OCI-LY3 (cell line): Measurements from ENCODE around the gene GPR176.

ENCODE experiments used
- H2AFZ ChIP-seq: fragments of 200-600, 300-600 bp; shearing (Covaris generic); 2 replicates; pipeline ENCODE4 v1.6.0; 2014; ENCODE audit warnings: antibody characterized with exemption, low read depth, low read length
- H3K27ac ChIP-seq: fragments of 200-600, 300-600 bp; sonication (generic); 2 replicates; pipeline ENCODE4 v1.5.1; 2014; ENCODE audit warnings: mild to moderate bottlenecking, low read length, moderate library complexity, mixed read lengths
- H3K27me3 ChIP-seq: fragments of 200-600, 300-600 bp; sonication (generic); 2 replicates; pipeline ENCODE4 v1.6.1; 2014; ENCODE audit warnings: low read depth, low read length, mixed read lengths
- H3K36me3 ChIP-seq: fragments of 200-600, 300-600 bp; sonication (generic); replicated peaks from 2 replicates; pipeline ENCODE3; 2014; ENCODE audit warnings: low read depth, low read length, mixed read lengths
- H3K4me1 ChIP-seq: fragments of 300-600, 200-600 bp; sonication (generic); 2 replicates; pipeline ENCODE4 v1.6.1; 2014; ENCODE audit warnings: low read length, mixed read lengths
- H3K4me2 ChIP-seq: fragments of 200-600, 300-600 bp; sonication (generic); 2 replicates; pipeline ENCODE4 v1.6.1; 2014; ENCODE audit warnings: low read length, mixed read lengths
- H3K4me3 ChIP-seq: fragments of 300-600, 200-600 bp; sonication (generic); 2 replicates; pipeline ENCODE4 v1.5.1; 2014; ENCODE audit warnings: antibody characterized with exemption, mild to moderate bottlenecking, low read length, moderate library complexity
- H3K79me2 ChIP-seq: fragments of 300-600, 200-600 bp; shearing (Covaris generic); 2 replicates; pipeline ENCODE4 v1.6.1; 2014; ENCODE audit warnings: mild to moderate bottlenecking, low read length, mixed read lengths
- H3K9ac ChIP-seq: fragments of 300-600, 200-600 bp; shearing (Covaris generic); 2 replicates; pipeline ENCODE4 v1.6.0; 2014; ENCODE audit warnings: mild to moderate bottlenecking, low read length, moderate library complexity
- H3K9me3 ChIP-seq: fragments of 200-600, 300-600 bp; shearing (Covaris generic); 2 replicates; pipeline ENCODE4 v1.6.1; 2014; ENCODE audit warnings: low read length, mixed read lengths; ENCODE audit not compliant: insufficient read depth
- H4K20me1 ChIP-seq: fragments of 200-600, 300-600 bp; sonication (generic); 2 replicates; pipeline ENCODE4 v1.6.1; 2016; ENCODE audit warnings: low read length, mixed read lengths; ENCODE audit not compliant: insufficient read depth
- EZH2phosphoT487 ChIP-seq: fragments of 200-600 bp; shearing (Covaris generic); IDR thresholded peaks from 2 replicates; pipeline ENCODE4 v1.6.1; 2018; ENCODE audit warnings: antibody characterized with exemption, mixed run types, low read depth
- TF ChIP-seq, protein P1 (sequence below): fragments of 200-600, 300-600 bp; sonication (generic); IDR thresholded peaks from 2 replicates; pipeline ENCODE4 v1.5.1; 2014; ENCODE audit warnings: antibody characterized with exemption, low read length, low read depth

The GPR176 gene

DNA sequence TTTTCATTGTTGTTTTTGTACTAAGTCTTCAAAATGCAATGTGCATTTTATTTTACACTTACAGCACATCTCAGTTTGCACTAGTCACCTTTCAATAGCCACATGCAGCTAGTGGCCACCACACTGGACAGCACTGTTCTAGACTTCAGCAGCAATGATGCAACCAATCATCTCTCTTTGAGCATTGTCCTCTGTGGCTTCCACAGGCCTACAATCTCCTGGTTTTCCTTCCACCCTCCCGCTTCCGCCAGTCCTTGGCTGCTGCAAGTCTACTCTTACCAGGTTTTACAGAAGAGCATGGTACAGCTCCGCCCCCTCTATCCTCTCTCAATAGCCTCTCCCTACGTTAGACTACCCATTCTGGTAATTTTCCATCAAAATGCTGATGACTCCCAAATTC, 112.3 kb downstream of the GPR176 start:
- Histone ChIP-seq H3K27ac (no peak overlapping the region), H4K20me1 (no peaks in the 10 kb centered on the region), H3K4me1 (peaks cover 19% of the 10 kb centered on the region), H3K27me3 (no peaks in the 10 kb centered on the region), H3K9me3 (no peaks in the 10 kb centered on the region), H3K79me2 (no peaks in the 10 kb centered on the region), H3K36me3 (no peaks in the 10 kb centered on the region), H3K4me2 (no peak overlapping the region), H3K9ac (no peak overlapping the region), H2AFZ (no peak overlapping the region), H3K4me3 (no peak overlapping the region)
- TF ChIP-seq, protein P1, sequence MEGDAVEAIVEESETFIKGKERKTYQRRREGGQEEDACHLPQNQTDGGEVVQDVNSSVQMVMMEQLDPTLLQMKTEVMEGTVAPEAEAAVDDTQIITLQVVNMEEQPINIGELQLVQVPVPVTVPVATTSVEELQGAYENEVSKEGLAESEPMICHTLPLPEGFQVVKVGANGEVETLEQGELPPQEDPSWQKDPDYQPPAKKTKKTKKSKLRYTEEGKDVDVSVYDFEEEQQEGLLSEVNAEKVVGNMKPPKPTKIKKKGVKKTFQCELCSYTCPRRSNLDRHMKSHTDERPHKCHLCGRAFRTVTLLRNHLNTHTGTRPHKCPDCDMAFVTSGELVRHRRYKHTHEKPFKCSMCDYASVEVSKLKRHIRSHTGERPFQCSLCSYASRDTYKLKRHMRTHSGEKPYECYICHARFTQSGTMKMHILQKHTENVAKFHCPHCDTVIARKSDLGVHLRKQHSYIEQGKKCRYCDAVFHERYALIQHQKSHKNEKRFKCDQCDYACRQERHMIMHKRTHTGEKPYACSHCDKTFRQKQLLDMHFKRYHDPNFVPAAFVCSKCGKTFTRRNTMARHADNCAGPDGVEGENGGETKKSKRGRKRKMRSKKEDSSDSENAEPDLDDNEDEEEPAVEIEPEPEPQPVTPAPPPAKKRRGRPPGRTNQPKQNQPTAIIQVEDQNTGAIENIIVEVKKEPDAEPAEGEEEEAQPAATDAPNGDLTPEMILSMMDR: no peak
- no peak for TF ChIP-seq EZH2phosphoT487

DNA sequence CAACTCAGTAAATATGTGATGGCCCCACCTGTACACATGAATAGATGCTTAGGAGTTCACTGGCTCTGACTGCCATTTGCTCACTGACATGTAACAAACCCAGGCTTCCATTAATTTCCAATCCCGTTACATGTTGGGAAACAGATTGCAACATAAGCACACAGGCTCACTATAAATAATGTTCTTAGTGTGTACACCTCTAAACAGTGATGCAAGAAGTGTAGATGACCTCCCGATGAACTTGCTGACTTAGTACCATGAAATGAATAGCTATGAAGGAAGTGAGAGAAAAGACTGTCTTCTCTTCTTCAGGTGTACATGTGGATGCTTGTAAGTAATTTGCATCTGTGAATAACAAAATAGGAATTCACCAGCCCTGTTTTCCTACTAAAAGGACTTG, 116.0 kb downstream of the GPR176 start:
- Histone ChIP-seq H3K79me2 (no peaks in the 10 kb centered on the region), H3K27me3 (no peaks in the 10 kb centered on the region), H3K4me3 (no peak overlapping the region), H3K4me1 (peaks cover 36% of the 10 kb centered on the region), H4K20me1 (no peaks in the 10 kb centered on the region), H3K36me3 (no peaks in the 10 kb centered on the region), H3K4me2 (peak overlapping the region; percentile 42), H3K9ac (no peak overlapping the region), H3K27ac (no peak overlapping the region), H2AFZ (no peak overlapping the region), H3K9me3 (no peaks in the 10 kb centered on the region)
- TF ChIP-seq, protein P1: no peak
- no peak for TF ChIP-seq EZH2phosphoT487

DNA sequence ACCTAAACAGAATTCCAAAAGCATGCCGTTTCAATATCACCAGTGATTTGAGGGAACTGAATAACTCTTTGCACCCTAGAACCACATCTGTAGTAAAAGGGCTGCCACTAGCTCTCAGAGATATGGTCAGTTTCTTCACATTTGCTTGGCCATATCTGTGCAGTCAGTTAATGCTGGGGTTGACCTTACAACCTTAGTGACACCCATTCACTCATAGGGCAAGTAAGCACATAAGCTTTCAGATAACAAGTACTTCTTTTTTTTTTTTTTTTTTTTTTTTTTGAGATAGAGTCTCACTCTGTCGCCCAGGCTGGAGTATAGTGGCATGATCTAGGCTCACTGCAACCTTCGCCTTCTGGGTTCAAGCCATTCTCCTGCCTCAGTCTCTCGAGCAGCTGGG, 117.0 kb downstream of the GPR176 start:
- H4K20me1 ChIP-seq: no peaks in the 10 kb centered on the region
- no peaks in the 10 kb centered on the region for H3K9me3 ChIP-seq
- H3K79me2 ChIP-seq: no peaks in the 10 kb centered on the region
- H3K27ac ChIP-seq: no peak overlapping the region
- no peak overlapping the region for H3K4me2 ChIP-seq
- no peak for TF ChIP-seq EZH2phosphoT487
- TF ChIP-seq, protein P1: no peak
- no peak overlapping the region for H3K9ac ChIP-seq
- no peaks in the 10 kb centered on the region for H3K36me3 ChIP-seq
- no peak overlapping the region for H3K4me3 ChIP-seq
- no peak overlapping the region for H2AFZ ChIP-seq
- H3K4me1 ChIP-seq: peaks cover 31% of the 10 kb centered on the region
- H3K27me3 ChIP-seq: no peaks in the 10 kb centered on the region

DNA sequence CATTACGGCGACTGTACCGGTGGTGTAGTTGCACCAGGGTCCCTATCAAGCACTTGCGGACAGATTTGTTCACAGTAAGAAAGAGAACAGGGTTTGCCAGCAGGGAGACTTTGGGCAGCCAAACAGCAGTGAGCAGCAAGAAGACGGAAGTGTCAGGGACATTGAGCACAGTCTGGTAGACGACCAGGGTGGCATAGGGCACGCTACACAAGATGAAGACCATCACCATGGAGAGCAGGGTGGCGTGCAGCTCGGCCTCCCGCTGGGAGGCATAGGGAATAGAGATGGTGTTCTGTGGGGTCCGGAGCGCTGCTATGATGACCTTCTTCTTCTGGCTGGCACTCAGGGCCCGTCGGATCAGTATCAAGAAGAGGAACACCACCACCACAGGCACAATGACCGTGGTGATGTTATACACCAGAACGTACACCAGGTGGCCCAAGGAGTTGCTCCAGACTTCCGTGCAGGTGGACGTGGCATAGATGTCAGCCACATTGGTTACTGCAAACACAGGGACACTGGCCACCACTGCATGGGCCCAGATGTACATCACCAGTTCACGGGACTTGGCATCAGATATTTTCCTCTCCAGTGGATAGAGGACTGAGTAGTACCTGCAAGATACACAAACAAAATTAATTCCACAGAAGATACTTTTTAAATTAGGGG, 118.3 kb downstream of the GPR176 start:
- H3K4me3 ChIP-seq: no peak overlapping the region
- 0 out of 2 replicates have a peak overlapping the region, but pooled peaks have one; percentile 16 for H3K4me2 ChIP-seq
- no peak overlapping the region for H3K9ac ChIP-seq
- no peaks in the 10 kb centered on the region for H3K79me2 ChIP-seq
- H2AFZ ChIP-seq: peak overlapping the region; percentile 24; the same call in 1 of the 2 replicates
- H3K4me1 ChIP-seq: peaks cover 37% of the 10 kb centered on the region
- H3K27me3 ChIP-seq: no peaks in the 10 kb centered on the region
- H3K36me3 ChIP-seq: no peaks in the 10 kb centered on the region
- TF ChIP-seq, protein P1: peak; percentile 66
- no peak for TF ChIP-seq EZH2phosphoT487
- no peaks in the 10 kb centered on the region for H3K9me3 ChIP-seq
- H3K27ac ChIP-seq: no peak overlapping the region
- H4K20me1 ChIP-seq: no peaks in the 10 kb centered on the region
